IPS DF 6.9 (cell line): ENCODE measurements around the gene RECQL5.
"Not testable (repeated sequence)": the region's sequence is repeated elsewhere in the genome, so short reads cannot be mapped to it uniquely, and the experiment has no call there.

Source experiments
- DNase-seq: peaks from one replicate; pipeline ENCODE4 v3.0.0-alpha.2; 2013; ENCODE audit warnings: low read depth, low spot score
- H3K27ac ChIP-seq: one replicate; pipeline ENCODE4 v1.5.1; 2013; ENCODE audit warnings: low read length, control low read depth
- H3K27me3 ChIP-seq: 2 replicates; pipeline ENCODE4 v1.6.1; 2013; ENCODE audit warnings: mild to moderate bottlenecking, low read length; ENCODE audit not compliant: control insufficient read depth, insufficient read depth
- H3K36me3 ChIP-seq: 2 replicates; pipeline ENCODE4 v1.6.1; 2013; ENCODE audit warnings: low read length; ENCODE audit not compliant: control insufficient read depth, insufficient read depth
- H3K4me1 ChIP-seq: 2 replicates; pipeline ENCODE4 v1.6.1; 2013; ENCODE audit warnings: low read length; ENCODE audit not compliant: control insufficient read depth, insufficient read depth
- H3K4me3 ChIP-seq: 2 replicates; pipeline ENCODE4 v1.5.1; 2013; ENCODE audit warnings: mild to moderate bottlenecking, low read length
- H3K9me3 ChIP-seq: 2 replicates; pipeline ENCODE4 v1.6.1; 2013; ENCODE audit warnings: low read length, inconsistent platforms; ENCODE audit not compliant: control insufficient read depth, insufficient read depth
- whole genome bisulfite sequencing: extraction: QIAGEN DNeasy Blood & Tissue Kit; methylation state at CpG from one replicate; pipeline ENCODE4 v1.1.7; 2013; ENCODE audit warnings: mixed read lengths, missing lambda C conversion rate; ENCODE audit not compliant: insufficient read length, insufficient coverage; 5-methylcytosine and 5-hydroxymethylcytosine counted together

RECQL5 gene

GRCh38 chr17:75641343-75641742 is 25.6 kb downstream of the RECQL5 start:
- Histone ChIP-seq H3K36me3 (peaks cover 2% of the 10 kb centered on the region; the same call in 1 of the 2 replicates), H3K27me3 (no peaks in the 10 kb centered on the region), H3K4me1 (peaks cover 11% of the 10 kb centered on the region; the same call in 1 of the 2 replicates), H3K27ac (no peak overlapping the region), H3K4me3 (no peak overlapping the region), H3K9me3 (no peaks in the 10 kb centered on the region)
- DNase-seq, result no peak
- no CpG with 5 or more reads among the region's 9 CpGs for WGBS

GRCh38 chr17:75640556-75641119 is 26.3 kb downstream of the RECQL5 start:
- H3K4me3 ChIP-seq, result no peak overlapping the region
- no peaks in the 10 kb centered on the region for H3K9me3 ChIP-seq
- H3K4me1 ChIP-seq, result peaks cover 10% of the 10 kb centered on the region
- H3K27me3 ChIP-seq, result no peaks in the 10 kb centered on the region
- no peak overlapping the region for H3K27ac ChIP-seq
- peaks cover 2% of the 10 kb centered on the region; the same call in 1 of the 2 replicates for H3K36me3 ChIP-seq
- WGBS, result no CpG with 5 or more reads among the region's 13 CpGs
- no peak for DNase-seq

GRCh38 chr17:75639771-75640555 is 27.0 kb downstream of the RECQL5 start:
- whole genome bisulfite sequencing, result no CpG with 5 or more reads among the region's 30 CpGs
- Histone ChIP-seq H3K36me3 (peaks cover 2% of the 10 kb centered on the region; the same call in 1 of the 2 replicates), H3K4me3 (no peak overlapping the region), H3K9me3 (no peaks in the 10 kb centered on the region), H3K27ac (no peak overlapping the region), H3K4me1 (peaks cover 10% of the 10 kb centered on the region), H3K27me3 (no peaks in the 10 kb centered on the region)
- no peak for DNase-seq

- Histone ChIP-seq H3K27me3 (no peaks in the 10 kb centered on the region), H3K27ac (no peak overlapping the region), H3K4me3 (no peak overlapping the region), H3K9me3 (no peaks in the 10 kb centered on the region), H3K36me3 (peaks cover 2% of the 10 kb centered on the region; the same call in 1 of the 2 replicates), H3K4me1 (peaks cover 10% of the 10 kb centered on the region)
- DNase-seq, result no peak
- WGBS, result no CpG with 5 or more reads among the region's 3 CpGs
Measured at GRCh38 chr17:75639327-75639726, 27.6 kb downstream of the RECQL5 start.

- Histone ChIP-seq H3K4me3 (no peak overlapping the region), H3K36me3 (peaks cover 2% of the 10 kb centered on the region; the same call in 1 of the 2 replicates), H3K27me3 (no peaks in the 10 kb centered on the region), H3K27ac (no peak overlapping the region), H3K4me1 (peaks cover 13% of the 10 kb centered on the region), H3K9me3 (no peaks in the 10 kb centered on the region)
- DNase-seq, result no peak
- no CpG with 5 or more reads among the region's 13 CpGs for WGBS
Measured at GRCh38 chr17:75638893-75639292, 28.1 kb downstream of the RECQL5 start.

GRCh38 chr17:75638039-75638438 is 28.9 kb downstream of the RECQL5 start:
- DNase-seq, H3K36me3 ChIP-seq: not testable (repeated sequence)
- WGBS, result no CpG with 5 or more reads among the region's 12 CpGs

GRCh38 chr17:75637551-75637950 is 29.4 kb downstream of the RECQL5 start:
- Histone ChIP-seq H3K4me1 (peaks cover 7% of the 10 kb centered on the region), H3K27me3 (no peaks in the 10 kb centered on the region), H3K36me3 (peaks cover 2% of the 10 kb centered on the region; the same call in 1 of the 2 replicates), H3K4me3 (no peak overlapping the region), H3K9me3 (no peaks in the 10 kb centered on the region), H3K27ac (no peak overlapping the region)
- DNase-seq, result no peak
- no CpG with 5 or more reads among the region's 7 CpGs for WGBS

More at GRCh38 chr17:75638039-75638438, 28.9 kb downstream of the RECQL5 start:
- not testable (repeated sequence) for H3K27ac ChIP-seq, H3K4me1 ChIP-seq, H3K27me3 ChIP-seq, H3K9me3 ChIP-seq, H3K4me3 ChIP-seq

GRCh38 chr17:75637143-75637538 is 29.8 kb downstream of the RECQL5 start:
- no CpG with 5 or more reads among the region's 13 CpGs for WGBS
- no peak overlapping the region for H3K4me3 ChIP-seq
- no peaks in the 10 kb centered on the region for H3K27me3 ChIP-seq
- no peak for DNase-seq
- H3K27ac ChIP-seq, result no peak overlapping the region
- H3K4me1 ChIP-seq, result peaks cover 5% of the 10 kb centered on the region
- no peaks in the 10 kb centered on the region for H3K9me3 ChIP-seq
- H3K36me3 ChIP-seq, result peaks cover 2% of the 10 kb centered on the region; the same call in 1 of the 2 replicates

- WGBS, result no CpG with 5 or more reads among the region's 19 CpGs
- Histone ChIP-seq H3K36me3 (peaks cover 2% of the 10 kb centered on the region; the same call in 1 of the 2 replicates), H3K4me3 (no peak overlapping the region), H3K27me3 (no peaks in the 10 kb centered on the region), H3K9me3 (no peaks in the 10 kb centered on the region), H3K27ac (no peak overlapping the region), H3K4me1 (peaks cover 5% of the 10 kb centered on the region)
- DNase-seq, result no peak
Measured at GRCh38 chr17:75636381-75637142, 30.4 kb downstream of the RECQL5 start.

GRCh38 chr17:75635610-75636202 is 31.2 kb downstream of the RECQL5 start:
- no CpG with 5 or more reads among the region's 16 CpGs for WGBS
- peaks cover 2% of the 10 kb centered on the region; the same call in 1 of the 2 replicates for H3K36me3 ChIP-seq
- no peak overlapping the region for H3K4me3 ChIP-seq
- DNase-seq, result no peak
- peaks cover 5% of the 10 kb centered on the region for H3K4me1 ChIP-seq
- H3K9me3 ChIP-seq, result no peaks in the 10 kb centered on the region
- no peak overlapping the region for H3K27ac ChIP-seq
- H3K27me3 ChIP-seq, result no peaks in the 10 kb centered on the region
